HG03139 (cell line): ENCODE measurements around the gene PADI6.
"Not testable (repeated sequence)": the region's sequence is repeated elsewhere in the genome, so short reads cannot be mapped to it uniquely, and the experiment has no call there.

Experiments used
- ATAC-seq: cut with Tn5 transposase; IDR thresholded peaks from one replicate; pipeline ENCODE4 v1.9.1; 2021; ENCODE audit not compliant: unreplicated experiment

PADI6 gene

DNA sequence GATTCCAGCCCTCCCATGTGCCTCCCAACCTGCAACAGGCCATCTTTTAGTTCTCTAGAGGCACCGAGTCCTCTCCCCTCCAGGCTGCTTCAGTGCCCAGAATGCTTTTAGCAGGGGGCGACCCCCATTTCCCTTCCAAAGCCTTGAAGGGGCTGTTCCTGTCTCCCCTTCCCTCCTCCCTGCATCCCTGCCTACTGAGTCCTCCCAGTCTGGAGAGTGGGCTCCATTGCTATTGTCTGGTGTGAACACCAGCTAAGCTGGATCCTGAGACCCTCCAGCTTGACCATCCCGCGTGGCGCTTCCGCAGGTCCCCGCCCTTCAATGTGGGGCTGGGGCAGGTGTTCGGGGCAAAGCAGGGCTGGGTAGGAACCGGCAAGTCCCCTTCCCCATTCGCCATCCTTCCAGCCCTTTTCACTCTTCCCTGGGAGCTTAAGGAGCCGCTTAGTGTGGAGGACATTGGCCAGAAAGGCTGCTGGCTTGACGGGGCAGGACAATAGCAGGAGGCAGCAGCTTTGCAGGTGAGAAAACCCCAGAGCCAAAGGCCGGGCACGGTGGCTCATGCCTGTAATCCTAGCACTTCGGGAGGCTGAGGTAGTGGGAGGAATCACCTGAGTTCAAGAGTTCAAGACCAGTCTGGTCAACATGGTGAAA lies 32.2 kb downstream of the PADI6 start:
- ATAC-seq, result no peak

DNA sequence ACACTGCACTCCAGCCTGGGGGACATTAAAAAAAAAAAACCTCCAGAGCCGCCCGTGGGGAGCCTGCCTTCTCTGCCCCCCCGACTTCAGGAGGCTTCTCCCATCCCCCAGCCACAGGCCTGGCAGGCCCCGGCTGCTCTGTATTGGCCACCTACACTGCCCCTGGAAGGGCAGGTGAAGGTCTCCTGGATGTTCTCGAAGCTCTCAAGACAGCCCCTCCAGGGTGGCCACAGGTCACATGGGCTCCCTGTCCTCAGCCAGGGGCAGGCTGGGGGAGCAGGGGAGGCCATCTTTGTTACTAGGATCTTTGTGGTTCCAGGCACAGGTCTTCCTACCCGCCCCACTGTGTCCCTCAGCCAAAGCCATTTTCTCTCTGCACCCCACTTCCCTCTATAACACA lies 32.8 kb downstream of the PADI6 start:
- ATAC-seq, result no peak

DNA sequence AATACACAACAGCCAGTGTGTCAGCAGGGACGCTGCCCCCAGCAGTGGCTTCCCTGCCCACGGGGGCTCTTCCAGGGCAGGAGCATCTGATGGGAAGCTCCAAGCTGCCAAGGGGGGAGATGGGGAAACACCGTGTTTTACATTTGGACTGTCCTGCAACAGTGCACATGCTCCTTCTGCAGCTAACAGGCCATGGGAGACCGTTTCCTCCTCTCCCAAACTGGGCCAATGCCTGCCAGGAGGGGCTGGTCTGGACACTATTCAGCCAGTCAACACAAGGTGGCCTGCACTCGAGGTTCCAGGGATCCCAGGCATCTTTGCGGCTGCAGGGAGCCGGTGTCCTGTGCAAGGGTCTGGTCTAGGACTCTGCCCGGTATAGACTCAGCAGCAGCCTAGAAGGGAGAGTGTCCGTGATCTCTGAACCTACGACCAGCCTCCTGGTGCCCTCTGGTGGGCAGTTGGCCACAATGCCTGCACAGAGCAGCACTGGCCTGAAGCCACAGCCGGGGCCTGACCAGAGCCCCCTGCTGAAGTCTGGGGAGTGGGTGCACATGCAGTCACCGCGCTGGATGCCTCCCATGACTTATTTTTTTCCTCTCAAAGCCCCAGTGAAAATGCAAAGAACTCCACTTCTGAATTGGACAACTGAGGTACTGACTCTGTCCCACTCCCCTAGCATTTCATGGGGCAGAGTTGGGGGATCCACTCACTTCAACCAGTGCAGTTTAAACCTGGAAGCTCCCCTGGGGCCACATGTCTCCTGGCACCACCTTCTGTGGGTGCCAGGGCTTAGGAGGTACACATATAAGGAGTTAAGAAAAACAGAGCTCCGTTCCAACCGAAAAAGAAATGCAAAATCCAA lies 34.1 kb downstream of the PADI6 start:
- ATAC-seq, result no peak

DNA sequence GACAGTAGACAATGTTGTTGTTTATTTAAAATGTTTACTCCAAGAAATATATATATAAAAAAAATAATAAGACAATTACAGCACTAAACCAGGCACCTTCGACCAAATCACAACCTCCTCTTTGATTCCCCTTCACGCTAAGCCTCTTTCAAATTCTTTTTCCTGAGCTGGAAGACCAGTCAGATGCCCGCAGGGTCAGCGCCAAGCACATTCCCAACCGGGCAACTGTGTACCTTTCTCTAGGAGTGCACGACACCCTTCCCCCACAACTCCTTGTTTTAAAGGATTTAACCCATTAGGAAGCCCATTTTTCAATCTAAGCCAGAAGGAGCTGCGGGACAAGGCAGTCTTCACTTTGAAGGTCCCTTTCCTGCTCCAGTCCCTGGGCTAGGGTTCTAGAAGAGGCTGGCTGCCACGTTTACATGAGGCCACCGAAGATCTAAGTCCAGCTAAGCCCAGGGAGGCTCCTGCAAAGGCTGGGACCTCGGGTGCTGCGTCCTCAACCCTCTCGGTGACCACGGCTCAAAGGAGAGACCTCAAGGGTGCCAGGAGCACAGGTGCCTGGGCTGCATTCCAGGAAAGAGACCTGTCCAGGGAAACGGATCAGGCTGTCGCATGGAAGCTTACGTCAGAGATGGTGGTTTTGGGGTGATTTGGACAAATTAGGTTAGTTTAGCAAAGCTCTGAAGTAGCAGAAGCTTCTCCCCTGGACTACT lies 34.9 kb downstream of the PADI6 start:
- ATAC-seq, result not testable (repeated sequence)

DNA sequence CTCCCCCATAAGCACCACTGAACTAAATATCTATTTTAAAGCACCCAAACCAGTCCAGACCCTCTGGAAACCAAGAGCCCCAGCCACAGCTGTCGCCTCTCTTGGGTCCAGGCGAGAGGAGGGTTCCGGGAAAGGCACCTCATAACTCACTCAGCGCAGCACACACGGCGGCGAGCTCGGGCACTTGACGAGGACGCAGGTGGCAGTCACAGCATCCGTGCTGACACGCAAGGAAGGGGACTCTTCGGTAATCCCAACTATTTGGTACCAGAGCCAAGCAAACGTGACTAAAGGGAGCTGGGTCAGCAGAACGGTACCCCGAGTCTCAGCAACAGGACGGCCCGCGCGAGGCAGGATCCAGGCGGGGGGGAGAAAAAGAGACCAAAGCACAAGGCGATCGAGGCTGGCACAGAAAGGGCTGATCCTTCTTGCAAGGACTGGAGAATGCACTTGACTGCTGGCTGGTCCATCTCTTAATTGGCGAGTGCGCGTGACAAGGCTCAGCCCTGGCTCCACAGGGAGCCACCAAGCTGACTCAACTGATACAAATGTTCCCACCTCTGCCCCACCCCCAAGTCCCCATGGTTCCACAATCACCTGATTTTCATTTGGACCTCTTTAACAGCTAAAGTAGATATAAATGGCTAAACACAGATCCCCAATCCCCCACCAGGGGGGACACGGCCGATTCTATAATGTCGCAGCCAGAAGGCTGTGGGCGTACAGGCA lies 36.0 kb downstream of the PADI6 start:
- ATAC-seq, result not testable (repeated sequence)

DNA sequence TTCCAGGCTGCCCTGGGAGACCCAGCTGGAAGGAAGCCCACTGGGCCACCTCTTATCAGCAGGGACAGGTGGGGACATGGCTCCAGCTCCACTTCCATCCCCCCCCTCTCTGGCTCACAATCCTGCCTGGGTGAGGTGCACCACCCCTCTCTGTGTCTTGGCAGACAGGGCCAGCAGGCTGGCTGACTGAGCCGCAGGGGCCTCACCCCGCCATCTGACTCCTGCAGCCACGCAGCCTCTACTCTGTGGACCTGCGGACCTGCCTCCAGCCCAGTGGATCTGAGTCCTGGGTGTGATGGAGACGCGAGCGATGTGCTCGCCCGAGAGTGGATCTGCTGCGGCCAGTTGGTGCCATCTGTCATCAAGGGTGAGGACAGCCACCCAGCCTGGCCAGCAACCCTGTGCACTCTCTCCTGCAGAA lies 37.4 kb downstream of the PADI6 start:
- ATAC-seq, result no peak

DNA sequence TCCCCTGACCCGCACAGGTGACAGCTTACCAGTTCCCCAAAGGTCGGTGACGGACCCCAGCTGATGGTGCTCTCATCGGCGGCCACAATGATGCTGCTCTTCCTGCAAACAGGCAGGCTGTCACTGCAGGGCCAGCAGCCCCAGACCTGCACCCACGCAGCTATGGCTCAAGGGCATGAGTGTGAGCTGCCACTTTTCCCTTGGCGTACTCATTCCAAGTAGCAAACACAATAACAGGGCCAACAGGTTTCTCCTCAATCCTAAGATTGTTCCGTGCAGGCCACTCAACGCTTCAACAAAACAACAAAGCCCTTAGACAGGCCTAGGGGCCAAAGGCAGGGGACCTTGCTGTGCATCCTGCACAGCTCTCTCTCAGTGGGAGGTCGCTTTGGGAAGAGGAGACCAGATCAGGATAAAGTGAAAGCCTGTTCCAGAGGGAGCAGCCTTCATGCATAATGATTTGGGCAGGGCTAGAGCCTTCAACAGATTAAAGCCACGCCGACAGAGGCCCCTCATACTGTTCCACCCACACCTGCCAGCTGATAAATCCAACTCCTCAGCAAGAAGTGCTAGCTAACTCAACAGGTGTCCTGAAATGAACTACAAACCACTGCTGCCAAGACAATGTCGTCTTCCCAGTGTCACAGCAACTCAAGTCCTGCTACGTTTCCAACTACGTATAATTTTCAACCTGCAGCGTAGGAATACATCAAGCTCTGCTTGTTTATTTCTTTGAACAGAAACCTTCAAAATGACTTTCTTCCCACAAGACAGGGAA lies 40.3 kb downstream of the PADI6 start:
- ATAC-seq, result no peak

DNA sequence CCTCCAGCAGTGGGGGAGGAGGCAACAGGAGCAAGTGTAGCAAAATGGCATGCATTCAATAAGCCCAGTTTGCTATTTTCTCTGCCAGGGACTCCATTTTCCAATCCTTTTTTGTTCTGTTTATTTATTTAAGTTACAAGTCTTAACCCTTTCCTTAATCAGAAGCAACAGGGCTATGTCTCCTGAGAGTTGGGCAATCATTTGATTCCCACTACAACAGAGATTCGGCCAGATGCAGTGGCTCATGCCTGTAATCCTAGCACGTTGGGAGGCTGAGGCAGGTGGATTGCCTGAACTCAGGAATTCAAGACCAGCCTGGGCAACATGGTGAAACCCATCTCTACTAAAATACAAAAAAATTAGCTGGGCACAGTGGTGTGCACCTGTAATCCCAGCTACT lies 42.0 kb downstream of the PADI6 start:
- no peak for ATAC-seq

DNA sequence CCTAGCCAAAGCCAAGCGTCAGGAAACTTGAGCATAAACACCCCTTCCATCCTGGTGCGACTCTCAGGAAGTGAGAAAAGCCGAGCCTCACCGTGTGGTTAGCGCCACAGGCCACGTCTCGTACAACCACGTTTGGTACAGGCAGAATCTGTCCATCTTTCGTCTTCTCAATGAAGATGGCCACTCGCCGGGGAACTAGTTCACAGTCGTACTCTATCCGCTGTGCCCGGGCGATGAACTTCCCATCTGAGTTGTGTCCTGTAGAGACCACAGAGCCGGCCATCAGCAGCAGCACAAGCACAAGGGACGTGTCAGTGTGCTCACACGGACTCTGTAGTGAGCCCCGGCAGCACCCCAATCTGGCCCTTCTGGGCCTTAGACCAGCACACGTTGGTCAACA lies 44.4 kb downstream of the PADI6 start:
- no peak for ATAC-seq

DNA sequence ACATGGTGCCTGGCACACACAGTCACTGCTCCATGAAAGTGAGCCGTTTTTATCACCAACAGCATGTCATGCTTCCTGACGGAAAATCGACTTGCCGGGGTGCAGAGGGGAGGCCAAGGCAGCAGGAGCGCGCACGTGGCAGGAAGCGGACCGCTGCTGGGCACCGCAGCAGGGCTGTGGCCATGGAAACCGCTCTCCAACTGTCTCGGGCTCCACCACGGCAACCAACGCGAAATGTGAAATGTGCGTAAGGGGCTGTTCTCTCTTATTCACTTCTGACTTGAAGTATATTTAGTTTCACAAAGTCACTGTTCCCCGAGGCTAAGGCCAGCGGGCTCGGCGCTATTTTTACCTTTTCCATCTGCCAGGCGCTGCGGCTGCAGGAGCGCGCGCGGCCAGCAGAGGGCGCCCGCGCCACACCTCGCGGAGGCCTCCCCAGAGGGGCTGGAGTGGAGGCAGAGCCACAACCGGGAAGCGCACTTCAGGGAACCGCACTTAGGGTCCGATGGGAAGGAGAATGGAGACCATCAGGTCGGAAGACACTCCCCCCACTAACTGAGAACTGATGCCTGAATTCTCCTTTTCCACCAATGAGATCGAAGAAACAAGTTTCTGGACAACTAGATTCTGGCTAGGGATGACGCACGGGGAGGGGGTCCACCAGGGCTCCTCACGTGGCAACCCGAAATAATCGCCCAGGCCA lies 47.8 kb downstream of the PADI6 start:
- ATAC-seq, result no peak

DNA sequence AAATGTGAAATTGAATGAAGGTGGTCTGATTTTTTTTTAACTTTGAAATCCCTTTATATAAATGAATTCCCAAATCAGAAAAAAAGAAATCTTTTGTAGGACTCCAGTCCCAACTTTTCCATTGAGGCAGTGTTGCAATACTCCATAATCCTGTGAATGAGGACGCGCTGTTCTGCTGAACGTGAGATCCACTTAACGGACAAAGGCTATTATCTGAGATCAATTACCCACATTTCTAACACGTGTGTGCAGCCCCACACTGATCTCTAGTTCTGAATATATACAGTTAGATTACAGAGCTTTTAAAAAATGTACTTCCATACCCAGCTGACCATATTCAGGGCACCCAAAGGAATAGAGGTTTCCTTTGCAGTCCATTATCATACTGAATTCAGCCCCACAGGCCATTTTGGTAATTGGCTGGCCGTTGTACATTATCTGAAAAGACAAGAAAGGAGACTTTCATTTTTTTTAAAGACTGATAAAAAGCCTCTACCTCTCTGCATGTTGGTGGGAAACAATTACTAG lies 48.5 kb downstream of the PADI6 start:
- ATAC-seq, result no peak

DNA sequence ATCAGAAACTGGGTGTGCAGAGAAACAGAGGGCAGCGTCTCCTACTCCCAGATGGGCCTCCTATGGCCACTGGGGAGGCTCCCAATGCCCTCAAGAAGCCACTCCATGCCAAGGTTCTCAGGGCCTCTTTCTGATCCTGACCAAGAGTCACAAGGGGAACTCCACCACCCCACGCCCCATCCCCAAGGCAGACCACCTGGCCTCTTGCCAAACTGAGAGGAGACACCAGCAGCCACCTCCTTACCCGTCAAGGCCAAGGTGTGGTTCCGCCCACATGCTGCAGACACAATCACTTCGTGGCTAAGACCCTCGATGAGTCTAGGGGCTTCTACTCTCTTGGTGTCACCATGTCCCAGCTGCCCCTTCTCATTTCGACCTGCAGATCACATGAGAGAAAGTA lies 50.5 kb downstream of the PADI6 start:
- no peak for ATAC-seq

DNA sequence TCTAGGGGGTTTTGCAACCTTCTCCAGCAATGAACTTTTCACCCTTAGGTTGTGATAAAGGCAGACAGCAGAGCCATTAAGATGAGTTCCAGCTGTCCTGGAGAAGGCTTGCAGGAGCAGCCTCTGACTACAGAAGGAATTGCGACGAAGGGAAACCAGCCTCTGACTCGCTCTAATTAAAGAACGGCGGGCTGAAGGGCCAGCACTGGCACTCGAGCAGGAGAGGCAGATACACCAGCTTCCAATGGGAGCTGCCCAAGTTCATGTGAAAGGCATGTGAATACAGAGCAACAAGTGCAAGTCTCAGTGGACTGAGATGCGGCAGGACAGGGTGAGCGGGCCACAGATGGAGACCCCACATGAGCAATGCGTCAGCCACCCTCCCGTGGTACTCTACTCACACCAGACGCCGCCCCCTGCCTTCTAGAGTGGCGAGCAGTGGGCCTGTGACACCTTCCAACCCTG lies 51.8 kb downstream of the PADI6 start:
- ATAC-seq, result no peak

DNA sequence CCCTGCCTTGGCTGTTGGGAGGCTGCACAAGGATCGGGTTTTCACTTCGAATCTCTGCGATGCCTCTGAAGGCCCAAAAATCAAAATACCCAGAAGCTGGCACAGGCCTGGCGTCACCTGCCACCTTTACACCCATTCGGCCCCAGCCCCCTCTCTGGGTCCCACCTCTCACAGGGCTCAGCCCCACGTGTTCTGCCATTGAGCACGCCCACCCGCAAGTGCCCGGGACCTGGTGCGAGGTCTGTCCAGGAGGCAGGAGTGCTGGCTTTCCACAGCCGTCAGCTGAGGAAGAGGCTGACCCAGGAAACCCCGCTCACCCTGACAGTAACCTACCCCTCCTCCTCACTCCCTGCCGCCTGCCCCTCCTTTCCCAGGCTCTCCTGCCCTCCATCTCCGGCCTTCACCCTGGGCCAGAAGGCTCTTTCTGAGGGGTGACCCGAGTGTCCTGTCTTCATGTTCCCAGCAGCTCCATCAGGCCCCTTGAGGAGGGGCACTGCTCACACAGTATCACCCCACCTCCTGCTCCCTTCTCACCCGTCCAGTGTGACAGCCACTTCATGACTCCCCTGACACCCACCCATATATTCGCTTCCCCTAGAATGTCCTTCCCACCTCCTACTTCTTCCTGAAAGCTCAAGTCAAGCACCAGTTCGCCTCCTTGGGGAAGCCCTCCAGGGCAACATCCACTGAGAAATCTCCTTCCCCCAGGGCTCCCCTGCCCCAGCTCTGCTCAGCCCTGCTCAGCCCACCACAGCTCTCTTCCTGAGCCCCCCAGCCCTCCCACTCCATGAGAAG lies 54.0 kb downstream of the PADI6 start:
- ATAC-seq, result no peak

DNA sequence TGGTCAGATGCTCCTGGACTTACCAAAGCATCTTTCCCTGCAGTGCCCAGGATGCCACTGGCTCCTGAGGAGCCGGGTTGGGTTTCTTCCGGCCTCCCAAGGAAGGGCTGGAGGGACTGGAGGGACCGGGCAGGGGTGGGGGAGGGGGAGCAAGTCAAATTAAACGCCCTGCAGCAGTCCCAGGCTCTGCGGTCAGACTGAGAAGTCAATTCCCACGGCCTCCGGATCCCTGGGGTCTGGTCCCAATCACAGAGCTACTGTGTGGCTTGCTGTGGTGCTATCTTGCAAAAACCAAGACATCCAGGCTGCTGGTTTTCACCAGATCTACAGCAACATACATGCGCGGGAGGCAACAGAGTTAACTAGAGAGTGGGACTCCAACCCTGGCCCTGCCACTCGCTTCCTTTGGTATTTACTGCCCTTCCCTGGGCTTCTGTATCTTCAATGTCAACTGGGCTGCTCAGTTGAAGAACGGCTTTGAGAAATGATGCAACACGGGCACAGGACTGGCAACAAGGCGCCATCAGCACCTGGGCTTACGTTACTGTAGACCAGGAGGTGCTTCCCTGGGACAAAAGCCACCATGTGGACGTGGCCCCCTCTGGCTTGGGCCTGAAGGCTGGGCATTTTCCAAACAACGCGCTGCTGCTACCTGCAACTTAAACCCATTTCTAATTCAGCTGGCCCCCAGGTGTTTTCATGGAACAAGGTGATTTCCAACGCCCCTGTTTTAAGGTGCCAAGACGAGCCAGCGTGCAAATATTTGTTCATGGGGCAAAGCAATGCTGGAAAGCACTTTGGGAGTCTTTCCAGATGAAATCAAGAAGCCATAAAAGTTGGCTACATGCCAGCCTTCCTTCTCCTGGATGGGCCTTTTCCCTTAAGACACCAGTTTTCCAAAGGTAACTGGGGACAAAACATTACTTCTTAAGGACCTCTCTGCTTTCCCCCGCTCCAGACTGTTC lies 56.0 kb downstream of the PADI6 start:
- ATAC-seq, result no peak

DNA sequence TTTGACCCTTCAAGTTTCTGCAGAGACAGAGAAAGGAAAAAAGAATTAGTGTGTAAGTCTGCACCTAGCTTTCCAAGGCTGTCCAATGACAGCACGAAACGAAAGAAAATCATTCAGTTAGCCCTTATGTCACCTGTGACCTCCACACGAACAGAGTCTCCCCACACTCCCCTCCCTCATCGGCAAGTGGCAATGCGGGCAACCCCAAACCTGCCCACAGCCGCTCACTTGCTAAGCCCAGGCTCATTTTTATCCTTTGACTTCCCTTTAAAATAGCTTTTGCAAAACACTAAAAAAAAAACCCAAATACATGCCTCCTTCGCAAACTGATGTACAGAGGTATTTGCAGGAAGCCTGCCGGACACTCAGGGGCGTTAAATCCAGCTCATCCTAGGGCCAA lies 57.2 kb downstream of the PADI6 start:
- no peak for ATAC-seq

DNA sequence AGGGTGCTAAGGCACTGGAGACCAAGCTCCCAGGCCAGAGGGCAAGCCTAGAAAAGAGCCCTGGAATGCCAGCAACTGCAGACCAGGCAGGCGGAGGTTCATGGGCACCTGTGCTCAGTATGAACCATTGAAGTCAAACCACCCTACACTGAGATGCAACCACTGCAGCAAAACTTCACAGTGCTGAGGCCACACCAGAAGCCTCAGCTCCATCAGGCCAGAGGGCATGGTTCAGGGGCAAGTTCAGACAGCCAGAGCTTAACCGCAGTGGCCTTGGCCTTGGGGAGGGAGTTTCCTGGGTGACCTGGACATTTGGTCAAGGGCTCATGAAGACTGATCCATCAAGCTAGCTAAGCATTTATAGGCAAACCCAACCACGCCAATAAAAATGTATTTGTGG lies 60.4 kb downstream of the PADI6 start:
- ATAC-seq, result no peak

DNA sequence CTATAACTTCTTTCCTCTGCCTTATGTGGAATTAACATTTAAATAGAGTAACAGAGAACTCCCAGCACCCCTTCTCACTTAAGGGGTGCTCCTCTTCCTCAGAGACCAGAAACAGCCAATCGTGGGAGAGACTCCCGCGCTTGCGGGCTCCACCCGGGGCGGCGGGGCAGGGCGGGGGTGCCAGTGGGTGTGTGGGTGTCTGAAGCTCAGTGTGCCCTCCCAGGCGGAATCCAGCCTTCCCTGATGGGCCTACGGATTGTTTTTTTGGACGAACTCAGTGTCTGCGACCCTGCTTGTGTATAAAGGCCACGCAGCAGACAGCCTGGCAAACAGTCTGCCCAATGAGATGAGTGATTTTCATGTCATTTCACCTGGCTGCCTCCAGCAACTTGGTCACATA lies 61.3 kb downstream of the PADI6 start:
- ATAC-seq, result no peak
